Measurements from ENCODE around the gene CASS4.
A peak's percentile ranks its signal among the peaks of the same experiment; 100 is the strongest.
"Not testable (repeated sequence)": the region's sequence is repeated elsewhere in the genome, so short reads cannot be mapped to it uniquely, and the experiment has no call there.

The CASS4 gene, protein sequence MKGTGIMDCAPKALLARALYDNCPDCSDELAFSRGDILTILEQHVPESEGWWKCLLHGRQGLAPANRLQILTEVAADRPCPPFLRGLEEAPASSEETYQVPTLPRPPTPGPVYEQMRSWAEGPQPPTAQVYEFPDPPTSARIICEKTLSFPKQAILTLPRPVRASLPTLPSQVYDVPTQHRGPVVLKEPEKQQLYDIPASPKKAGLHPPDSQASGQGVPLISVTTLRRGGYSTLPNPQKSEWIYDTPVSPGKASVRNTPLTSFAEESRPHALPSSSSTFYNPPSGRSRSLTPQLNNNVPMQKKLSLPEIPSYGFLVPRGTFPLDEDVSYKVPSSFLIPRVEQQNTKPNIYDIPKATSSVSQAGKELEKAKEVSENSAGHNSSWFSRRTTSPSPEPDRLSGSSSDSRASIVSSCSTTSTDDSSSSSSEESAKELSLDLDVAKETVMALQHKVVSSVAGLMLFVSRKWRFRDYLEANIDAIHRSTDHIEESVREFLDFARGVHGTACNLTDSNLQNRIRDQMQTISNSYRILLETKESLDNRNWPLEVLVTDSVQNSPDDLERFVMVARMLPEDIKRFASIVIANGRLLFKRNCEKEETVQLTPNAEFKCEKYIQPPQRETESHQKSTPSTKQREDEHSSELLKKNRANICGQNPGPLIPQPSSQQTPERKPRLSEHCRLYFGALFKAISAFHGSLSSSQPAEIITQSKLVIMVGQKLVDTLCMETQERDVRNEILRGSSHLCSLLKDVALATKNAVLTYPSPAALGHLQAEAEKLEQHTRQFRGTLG

DNA sequence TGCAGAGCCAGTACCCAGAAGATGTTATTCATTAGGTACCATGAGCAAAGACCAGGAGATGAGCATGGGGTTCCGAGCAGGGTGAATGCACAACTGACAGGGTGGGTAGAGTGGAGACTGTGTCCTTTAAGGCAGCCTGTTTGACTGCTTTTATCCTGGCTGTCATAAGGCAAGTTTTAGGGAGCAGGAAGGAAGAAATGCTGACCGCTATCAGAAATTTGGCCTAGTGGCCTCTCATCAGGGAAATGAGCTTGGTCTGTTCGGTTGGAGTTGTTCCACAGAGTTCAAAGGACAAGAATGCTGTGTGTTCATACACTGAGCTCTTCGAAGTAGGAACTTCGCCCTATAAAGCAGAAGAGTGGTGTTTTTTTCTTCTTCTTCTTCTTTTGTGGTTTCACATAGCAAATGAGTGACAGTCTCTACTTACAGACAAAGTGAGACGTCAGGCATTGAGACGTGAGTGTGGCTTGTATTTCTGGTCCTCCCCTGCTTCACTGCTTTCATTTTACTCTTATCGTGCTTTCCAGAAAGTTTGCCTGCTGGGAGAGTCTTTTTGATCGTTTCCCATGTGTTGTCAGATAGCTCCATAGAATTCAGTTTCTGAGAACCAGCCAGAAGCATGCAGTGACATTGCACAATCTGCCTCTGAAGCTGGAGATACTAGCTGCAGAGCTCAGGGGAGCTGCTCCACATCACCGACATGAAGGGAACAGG lies at the start of gene CASS4:
Gene CASS4 (plus strand): TSS at position 502 of the 714 bp plus-strand sequence. CDS start 199 bp downstream, at position 701.
- DNase-seq = peak; percentile 98

DNA sequence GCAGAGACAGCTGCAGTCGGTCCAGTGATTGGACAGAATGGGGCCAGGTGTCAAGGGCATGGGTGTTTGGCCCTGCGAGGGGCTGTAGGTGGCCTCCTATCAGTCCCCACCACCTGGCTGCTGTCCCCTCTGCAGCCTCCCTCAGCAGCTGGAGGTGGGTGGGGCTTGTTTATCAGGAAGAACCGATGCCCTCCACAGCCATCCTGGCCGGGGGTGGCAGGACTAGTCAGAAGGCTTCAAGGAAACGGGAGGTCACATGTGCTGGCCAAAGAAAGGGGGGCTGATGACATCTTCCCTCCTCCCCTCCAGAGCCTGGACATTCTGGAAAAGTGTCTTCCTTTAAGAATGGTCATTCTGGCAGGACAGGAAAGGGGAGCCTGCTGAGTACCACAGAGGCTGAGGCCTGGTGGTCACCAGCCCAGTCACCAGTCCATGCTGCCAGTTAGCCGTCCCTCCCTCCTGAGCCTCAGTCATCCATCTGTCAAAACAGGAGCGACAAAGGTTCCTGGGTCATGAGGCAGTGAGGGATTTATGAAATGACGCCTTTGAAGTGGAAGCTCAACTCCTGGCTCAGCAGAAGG lies 49.1 kb upstream of the CASS4 start:
- DNase-seq = peak; percentile 92

DNA sequence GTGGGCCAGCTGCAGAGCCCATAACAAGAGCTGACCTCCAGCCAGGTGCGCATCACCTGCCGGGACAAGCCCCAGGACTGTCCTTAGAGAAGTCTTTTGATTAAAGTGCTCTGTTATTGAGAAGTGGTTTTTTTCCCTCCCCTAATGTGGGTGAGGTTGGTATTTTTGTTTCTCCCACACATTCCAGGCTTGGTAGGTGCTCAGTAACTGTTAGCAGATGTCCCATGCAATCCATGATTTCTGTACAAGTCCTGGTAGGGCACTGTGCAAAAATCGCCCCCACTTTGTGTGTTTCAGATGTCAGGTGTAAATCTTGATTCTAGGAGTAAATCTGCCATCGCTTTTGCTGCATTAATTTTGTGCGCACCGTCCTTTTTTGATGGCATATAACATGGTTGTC lies 48.6 kb upstream of the CASS4 start:
- no peak for DNase-seq

DNA sequence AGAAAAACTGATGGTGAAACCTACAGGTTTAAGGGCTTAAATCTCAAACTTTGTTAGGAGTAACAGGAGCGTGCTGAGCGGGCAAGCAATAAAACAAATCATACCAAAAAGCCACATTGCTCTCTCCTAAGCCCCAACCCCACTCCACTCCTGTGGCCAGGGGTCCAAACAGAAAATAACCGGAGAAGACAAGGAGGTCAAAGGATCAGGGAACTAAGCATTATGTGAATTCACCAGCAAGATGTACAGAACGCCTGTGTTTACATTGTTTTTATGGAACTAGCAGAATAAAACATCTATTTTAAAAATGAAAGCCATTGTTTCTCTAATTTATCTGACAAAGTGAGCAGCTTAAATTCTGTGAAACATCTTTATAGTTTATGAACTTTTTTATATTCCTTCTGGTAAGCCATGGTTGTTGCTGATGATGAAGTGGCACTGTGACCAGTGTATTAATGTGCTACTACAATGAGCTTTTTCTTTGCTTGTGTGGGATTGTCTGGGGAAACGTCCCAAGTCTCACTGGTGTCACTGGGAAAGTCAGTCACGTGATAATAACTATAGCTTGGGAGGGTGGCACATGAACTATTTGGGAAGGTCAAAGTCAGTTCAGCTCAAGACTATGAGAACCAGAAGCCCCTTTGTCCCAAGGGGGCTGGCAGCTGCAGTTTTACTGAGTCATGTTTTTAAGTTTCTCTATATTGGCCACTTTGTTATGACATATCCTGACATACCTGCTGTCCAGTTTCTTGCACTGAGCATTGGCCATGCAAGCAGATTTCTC lies 43.5 kb upstream of the CASS4 start:
- DNase-seq = no peak

DNA sequence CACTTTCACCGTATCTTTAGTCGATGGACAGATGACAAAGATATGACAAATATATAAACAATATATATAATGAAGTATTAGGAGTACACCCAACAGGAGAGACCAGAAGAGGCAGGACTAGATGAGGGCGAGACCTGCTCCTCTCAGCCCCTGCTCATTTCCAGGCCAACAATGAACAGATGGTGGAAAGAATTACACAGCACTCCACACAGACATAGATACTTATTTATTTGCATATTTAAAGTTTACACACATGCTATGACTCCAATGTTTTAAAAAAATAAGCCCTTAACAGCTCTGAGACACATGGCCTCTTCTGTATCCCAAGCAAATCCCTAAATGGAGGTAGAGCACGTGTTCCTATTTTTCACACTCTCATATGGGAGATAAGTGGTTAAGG lies 42.9 kb upstream of the CASS4 start:
- DNase-seq = no peak

DNA sequence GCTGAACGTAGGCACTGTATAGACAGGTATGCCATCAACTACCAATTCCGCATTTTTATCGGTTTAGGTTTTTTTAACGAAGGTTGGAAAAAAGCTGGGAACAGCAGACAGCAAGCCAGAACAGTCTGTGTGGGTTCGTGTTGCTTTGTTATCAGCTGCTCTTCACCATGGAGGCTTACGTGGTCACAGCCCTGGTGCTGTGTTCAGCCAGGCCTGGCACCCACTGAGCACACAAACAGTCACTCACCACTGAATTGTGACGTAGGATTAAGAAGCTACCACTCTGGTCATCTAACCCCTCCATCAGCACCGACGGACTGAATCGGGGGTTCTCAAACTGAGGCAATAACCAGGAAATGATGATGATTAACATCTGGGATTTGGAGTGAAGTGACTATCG lies 40.1 kb upstream of the CASS4 start:
- no peak for DNase-seq

DNA sequence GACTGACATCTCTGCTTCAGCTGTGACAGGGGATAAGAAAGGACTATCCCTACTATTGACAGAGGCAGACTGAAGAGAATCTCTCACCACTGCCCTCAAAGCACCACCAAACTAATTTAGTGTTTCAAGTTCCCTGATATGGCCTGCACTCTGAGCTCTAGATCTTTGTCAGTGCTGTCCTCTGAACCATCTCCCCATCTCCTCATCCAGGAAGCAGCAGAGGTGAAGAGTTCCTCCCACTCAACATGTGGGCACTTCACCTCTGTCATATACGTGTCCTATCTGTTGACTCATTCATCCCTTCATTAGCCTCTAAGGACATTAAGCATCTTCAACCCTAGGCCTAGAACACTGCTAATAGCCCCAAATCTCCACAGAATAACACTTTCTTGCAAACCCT lies 39.2 kb upstream of the CASS4 start:
- no peak for DNase-seq

DNA sequence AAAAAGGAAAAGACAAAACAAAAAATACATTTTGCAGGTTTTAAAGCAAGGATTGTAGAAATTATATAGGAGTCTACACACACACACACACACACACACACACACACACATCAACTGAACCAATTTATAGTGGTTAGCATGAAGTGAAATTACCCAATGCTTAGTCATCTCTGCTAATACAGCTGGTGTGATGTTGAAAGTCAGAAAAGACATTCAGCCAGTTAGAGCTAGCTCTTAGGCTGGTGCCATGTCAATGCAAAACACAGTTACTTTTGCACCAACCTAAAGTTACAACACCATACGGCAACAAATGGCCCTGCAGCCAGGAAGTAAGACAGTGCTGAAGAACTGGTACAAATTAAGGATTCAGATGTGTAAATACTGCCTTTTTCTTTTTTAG lies 38.1 kb upstream of the CASS4 start:
- DNase-seq = peak; percentile 82

DNA sequence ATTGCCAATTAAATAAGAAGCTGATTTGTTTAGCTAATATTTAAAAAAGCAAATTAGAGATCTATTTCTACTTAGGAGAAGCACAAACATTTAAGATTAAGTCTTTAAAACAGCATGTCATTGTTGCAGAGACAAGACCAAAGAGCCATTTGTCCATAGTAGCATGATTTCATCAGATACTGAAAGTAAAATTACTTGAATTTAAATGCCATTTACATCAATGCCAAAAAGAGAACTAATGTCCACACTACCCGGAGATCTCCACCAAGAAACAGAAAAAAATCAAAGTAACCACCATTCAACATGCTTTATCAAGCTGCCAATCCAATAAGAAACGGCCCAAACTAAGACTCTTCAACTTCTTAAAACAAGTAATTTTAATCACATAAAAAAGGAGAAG lies 35.7 kb upstream of the CASS4 start:
- peak; percentile 29 for DNase-seq

DNA sequence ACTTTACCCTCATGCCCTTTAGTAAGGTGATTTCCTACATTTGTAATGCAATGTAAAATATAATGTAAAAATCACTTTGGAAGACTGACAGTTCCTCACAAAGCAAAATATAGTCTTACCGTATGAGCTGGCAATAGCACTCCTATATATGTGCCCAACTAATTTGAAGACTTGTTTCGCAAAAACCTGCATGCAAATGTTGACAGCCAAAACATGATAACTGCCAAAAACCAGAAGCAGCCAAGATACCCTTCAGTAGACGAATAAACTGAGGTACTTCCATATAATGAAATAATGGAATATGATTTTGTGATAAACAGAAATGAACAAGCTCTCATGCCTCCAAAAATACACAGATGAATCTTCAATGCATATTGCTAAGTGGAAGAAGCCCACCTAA lies 33.7 kb upstream of the CASS4 start:
- no peak for DNase-seq

DNA sequence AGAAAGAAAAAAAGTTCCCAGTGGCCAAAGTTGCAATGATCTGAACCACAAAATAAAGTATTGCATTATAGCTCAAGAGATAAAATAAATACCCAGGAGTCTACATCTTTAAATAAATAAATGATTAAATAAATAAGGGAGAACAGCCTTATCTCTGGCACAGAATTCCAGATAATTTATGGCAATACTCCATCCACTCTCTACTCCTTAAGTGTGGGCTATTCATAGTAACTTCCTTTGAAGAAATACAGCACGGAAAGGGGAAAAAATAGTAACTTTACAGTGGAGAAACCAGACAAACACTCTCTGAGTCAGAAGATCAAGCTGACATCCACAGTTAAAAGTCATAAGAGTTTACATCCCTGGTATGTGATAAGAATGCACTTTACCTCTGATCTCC lies 31.7 kb upstream of the CASS4 start:
- no peak for DNase-seq

DNA sequence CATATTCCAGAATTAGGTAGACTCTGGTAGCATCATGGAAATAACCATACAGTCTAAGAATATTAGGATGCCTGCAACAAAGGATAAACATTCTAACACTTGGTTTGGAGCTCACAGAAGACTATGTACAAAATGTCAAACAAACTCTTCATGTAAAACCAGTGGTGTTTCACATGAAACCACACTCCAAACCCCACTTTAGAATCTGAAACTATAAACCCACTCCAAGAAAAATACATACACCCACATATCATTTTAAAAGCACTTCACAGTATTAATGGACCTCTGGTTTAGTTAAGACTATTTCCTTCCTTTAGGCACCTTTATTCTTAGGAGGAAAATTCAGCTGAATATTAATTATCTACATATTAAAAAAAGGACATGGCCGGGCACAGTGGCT lies 30.6 kb upstream of the CASS4 start:
- DNase-seq = no peak

DNA sequence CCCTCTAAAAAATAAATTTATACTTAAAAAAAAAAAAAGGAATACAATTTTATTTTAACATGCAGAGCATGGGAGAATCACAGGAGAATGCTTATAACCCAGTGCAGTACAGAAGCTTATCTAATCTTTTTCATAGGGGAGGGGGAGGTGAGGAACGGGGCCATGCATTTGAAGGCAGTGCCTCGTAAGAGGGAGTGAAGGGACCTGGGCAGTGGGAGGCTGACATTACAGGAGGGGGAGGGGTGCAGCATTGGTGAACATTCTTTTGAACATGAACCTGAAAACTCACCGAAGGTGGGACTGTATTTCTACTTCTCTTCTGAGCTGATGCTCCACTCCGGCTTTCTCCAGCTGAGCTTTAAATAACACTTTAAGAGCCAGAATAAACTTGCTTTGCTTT lies 29.4 kb upstream of the CASS4 start:
- peak; percentile 47 for DNase-seq

DNA sequence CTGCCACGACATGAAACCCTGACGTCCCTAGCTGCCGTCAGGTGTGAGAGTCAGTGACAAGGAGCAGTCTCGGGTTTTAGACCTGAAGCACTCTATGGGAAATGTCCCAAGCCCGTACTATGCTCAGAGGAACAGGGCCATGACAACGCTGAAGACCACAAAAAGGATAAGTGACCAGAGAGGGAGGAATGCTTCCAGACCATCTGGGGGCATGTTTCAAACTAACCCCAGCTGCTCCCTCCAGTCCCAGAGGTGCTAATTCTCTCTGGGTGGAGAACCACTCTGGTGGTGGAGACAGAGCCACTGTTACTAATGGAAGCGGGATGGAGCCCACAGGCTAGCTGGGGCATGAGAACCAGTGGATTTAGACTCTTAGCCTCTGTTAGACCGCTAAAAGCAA lies 28.7 kb upstream of the CASS4 start:
- DNase-seq = no peak

DNA sequence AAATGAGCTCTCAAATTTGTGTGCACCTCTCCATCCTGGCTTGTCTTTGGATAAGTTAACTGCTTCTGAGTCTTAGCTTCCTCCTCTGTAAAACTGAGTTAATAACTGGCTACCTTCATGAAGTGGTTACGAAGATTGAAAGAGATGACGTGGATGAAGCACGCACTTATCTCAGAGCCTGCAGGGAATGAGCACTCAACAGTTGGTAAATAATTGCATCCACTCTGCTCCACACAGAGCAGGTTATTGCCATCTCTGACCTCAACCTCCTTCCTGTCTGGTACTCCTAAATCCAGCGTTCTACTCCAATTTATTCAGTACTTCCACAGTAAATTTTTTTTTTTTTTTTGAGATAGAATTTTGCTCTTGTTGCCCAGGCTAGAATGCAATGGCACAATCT lies 26.9 kb upstream of the CASS4 start:
- no peak for DNase-seq

DNA sequence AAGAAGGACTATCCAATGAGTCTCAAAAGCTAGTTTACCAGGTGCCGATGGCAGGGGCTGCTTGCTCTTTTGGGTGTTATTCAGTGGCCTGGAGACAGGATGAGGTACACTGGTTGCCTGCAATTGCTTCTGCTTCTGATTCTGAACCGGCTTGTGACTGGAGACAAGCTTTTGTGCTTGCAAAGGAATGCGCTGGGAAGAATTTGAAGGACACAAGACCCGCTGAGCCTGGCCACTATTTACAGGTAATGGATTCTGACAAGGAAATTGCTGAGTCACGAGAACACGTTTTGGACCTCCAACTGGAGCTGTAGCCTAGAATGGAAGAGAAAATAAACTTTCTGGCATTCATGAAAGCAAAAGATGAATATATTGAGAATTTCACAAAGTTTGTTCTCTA lies 25.8 kb upstream of the CASS4 start:
- no peak for DNase-seq

DNA sequence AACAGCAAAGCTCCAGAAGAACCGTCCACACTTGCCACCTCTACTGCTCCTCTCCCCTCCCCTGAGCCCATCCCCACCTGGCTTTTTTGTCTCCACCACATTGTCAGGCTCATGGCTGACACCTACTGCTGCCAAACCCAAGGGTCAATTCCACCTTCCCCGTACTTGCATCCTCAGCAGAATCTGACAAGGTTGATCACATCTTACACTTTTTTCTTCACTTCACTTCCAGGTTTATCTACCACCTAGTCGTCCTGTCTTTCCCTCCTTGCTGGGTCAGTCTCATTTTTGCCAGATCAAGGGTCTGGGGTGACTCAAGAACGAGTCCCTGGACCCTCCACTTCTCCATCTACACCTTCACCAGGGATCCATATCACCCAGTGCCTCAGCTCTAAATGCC lies 23.2 kb upstream of the CASS4 start:
- DNase-seq = no peak

DNA sequence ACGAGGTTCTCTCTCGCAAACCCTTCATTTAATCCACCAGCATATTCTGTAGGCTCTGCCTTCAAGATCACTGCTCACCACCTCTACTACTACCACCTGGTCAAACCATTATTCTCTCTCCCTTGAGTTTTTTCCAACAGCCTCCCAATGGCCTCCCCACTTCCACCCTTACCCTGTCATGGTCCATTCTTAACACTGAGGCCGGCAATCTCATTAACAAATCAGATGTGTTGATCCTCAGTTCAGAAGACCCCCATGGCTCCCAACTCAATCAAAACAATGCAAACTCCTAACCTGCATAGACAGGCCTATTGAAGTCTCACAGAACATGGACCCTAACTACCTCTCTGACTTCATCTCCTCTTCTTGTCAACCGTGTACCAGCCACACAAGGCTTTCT lies 22.3 kb upstream of the CASS4 start:
- no peak for DNase-seq

DNA sequence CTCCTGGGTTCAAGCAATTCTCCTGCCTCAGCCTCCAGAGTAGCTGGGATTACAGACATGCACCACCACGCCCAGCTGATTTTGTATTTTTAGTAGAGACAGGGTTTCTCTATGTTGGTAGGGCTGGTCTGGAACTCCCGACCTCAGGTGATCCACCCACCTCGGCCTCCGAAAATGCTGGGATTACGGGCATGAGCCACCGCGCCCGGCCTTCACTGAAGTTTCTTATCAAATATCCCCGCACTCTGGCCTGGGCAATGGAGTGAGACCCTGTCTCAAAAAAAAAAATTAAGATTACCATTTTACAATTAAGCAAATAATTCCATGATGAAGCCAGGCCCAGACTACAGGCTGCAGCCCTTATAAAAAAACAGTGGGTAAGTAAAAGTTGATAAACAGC lies 21.7 kb upstream of the CASS4 start:
- not testable (repeated sequence) for DNase-seq

DNA sequence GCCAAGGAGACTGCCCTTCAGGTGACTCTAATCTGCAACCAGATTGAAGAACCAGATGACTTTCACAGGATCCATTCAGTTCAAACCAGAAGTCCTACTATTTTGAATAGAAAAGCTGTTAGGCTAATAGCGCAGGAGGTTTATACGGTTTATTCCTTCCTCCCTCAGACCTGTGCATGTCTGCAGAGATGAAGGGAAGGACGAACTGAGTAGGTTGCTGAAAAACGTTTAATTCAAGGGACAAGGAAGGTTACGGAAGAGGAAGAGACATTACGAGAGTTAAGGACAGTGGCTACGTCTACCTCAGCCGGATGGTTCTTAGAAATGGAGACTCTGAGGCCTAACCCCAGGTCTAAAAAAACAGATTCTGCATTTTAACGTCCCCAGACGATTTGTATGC lies 21.0 kb upstream of the CASS4 start:
- peak; percentile 30 for DNase-seq

DNA sequence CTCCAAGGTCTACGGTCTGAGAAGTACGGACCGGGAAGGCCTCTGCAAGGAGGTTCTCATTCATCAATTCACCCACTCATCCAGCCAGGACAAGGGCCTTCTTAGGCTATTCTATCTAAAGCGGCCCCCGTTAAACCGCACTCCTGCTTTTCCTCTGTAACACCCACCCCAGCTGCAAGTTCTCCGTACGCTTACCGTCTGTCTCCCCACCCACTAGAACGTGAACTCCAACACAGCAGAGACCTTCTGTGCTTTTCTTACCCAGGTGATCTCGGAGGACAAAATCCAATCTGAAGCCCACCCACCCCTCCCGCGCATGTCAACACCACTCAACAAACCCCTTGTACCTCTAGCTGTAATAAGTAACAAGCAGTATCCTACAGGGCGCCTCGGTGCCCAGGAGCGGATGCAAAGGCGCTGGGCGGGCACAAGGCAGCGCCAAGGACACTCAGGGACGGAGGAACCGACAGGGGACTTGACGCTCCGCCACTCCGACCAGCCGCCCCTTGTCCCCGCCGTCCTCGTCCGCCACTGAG lies 20.4 kb upstream of the CASS4 start:
- DNase-seq = peak; percentile 45
